SU-DHL-6 (cell line): ENCODE results near the gene OTUB2.

Source experiments
- CTCF ChIP-seq: fragments of 200-600 bp; sonication (generic); IDR thresholded peaks from one replicate; pipeline ENCODE4 v1.5.1; 2017; ENCODE audit warnings: antibody characterized with exemption, mild to moderate bottlenecking, low read length, moderate library complexity; ENCODE audit not compliant: insufficient read depth, poor library complexity, severe bottlenecking
- EZH2phosphoT487 ChIP-seq: fragments of 200-600 bp; sonication (generic), shearing (Covaris generic); conservative IDR thresholded peaks from 2 replicates; pipeline ENCODE4 v1.6.1; 2018; ENCODE audit warnings: mild to moderate bottlenecking, antibody characterized with exemption, low read length, moderate library complexity, mixed read lengths

- TF ChIP-seq CTCF, result no peak
- TF ChIP-seq EZH2phosphoT487, result no peak
These were observed 15.6 kb downstream of the OTUB2 start for GRCh38 chr14:94041551-94042346.
